ENCODE measurements around the gene MTRF1L.
"Not testable (repeated sequence)": the region's sequence is repeated elsewhere in the genome, so short reads cannot be mapped to it uniquely, and the experiment has no call there.

Gene MTRF1L

DNA sequence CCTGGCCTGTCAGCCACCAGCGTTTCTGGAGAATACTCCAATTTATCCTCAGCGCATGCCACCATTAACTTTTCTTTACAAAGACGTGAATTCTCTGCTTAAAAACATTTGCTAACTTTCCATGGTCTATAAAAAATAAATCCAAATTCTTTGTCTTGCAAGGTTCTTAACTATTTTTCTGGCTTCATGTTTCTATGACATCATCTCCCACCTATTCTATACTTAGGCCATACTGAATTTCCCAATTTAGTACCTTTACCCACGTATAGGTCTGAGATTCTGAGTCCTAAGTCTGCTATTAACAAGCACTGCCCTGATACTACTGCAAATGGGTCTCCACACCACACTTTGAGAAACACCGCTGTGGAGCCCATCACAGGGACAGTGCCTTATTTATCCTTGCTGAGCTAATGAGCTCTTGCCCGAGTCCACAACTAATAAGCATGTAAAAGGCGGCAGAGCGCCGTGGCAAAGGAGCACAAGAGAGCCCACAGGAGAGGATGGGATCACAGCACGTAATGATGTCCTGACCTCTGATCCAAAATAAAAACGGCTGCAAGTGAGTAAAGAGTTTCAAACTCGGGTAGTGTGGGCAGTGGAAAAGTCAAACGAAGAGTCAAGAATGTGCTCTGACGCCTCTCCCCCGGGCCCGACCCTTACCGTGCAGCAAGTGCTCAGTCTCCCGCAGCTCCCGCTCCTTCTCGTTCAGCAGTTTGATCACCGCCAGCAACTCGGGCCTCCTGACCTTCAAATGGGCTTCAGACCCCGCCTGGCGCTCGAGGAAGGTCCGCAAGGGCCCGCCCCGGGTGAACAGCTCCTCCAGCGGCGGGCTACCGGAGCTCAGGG lies 519 bp downstream of the MTRF1L start:
- no peak for DNase-seq

DNA sequence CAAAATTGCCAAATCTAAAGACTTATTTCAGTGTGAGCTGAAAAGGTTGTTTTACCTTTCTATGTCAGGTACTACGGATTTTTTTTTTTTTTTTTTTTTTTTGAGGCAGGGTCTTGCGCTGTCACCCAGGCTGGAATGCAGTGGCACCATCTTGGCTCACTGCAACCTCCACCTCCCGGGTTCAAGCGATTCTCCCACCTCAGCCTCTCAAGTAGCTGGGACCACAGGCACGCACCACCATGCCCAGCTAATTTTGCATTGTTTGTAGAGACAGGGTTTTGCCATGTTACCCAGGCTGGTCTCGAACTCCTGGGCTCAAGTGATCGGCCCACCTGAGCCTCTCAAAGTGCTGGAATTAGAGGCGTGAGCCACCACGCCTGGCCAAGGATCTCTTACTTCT lies 1.7 kb downstream of the MTRF1L start:
- DNase-seq: not testable (repeated sequence)

DNA sequence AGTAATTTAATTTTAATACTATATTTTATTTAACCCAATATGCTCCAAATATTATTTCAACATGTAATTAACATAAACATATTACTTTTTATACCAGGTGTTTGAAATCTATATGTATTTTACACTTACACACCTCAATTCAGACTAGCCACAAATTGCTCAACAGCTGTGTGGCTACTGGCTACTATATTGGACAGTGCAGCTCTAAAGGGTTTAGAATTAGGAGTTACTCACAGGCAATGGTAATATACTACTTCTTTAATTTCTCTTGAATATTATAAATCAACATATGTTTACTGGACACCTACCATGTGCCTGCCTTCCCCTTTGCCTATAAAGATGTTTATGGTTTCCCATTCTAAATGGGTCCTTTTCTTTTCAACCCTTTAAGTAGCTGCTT lies 2.3 kb downstream of the MTRF1L start:
- no peak for DNase-seq

DNA sequence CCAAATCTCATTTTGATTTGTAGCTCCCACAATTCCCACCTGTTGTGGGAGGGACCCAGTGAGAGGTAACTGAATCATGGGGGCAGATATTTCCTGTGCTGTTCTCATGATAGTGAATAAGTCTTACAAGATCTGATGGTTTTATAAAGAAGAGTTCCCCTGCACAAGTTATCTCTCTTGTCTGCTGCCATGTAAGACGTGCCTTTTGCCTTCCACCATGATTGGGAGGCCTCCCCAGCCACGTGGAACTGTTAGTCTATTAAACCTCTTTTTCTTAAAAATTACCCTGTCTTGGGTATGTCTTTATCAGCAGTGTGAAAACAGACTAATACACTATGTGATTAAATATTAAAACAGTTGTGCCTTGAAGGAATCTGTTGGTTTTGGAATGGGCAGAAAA lies 3.0 kb downstream of the MTRF1L start:
- DNase-seq: not testable (repeated sequence)

DNA sequence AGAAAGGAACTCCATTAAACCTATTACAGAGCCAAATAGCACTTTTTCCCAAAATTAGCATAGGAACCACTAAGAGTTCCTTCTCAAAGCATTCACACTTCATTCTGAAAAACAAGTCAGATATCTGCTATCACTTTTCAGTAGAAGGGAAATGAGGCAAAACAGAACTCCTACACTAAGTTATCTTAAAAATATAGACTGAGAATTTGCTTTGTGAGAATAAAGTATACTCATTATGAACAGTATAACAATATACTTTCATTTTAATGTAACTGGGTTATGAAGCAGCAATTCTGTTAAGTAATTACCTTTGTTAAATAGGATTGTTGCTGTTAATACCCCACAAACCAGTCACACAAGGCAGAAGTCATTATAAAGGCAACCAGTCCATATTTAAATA lies 8.7 kb downstream of the MTRF1L start:
- no peak for DNase-seq

DNA sequence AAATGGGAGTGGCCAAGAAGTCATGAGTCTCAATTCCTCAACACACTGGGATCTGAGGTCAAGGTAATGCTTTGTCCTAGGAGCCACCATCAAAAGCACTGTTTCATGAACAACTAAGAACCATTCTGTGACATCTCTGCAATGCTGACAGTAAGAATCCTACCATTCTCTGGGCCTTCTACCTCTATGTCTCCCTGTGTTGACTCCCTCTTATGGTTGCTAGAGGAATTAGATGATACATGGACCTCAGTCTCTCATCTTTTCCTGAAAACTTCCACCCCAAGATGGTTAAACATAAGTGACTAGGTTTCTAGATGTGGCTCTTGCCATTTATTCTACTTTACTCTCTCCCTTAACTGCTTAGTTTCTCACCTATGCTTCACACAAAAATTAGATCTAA lies 9.1 kb downstream of the MTRF1L start:
- no peak for DNase-seq

DNA sequence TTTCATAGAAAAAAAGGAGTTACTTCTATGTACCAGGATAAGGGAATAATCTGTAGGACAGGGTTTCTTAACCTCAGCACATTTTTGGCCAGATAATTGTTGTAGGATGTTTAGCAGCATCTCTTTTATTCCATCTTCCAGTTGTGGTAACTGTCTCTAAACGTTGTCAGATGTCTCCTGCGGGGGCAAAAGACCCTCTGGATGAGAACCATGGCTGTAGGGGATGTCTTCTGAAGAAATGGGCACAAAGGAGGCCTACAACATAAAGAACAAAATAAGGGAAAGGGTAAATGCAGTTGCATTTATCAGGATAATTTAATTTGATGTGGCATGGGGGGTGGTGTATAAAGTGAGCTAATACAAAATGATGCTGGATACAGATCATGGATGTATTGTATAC lies 15.5 kb downstream of the MTRF1L start:
- DNase-seq: no peak

DNA sequence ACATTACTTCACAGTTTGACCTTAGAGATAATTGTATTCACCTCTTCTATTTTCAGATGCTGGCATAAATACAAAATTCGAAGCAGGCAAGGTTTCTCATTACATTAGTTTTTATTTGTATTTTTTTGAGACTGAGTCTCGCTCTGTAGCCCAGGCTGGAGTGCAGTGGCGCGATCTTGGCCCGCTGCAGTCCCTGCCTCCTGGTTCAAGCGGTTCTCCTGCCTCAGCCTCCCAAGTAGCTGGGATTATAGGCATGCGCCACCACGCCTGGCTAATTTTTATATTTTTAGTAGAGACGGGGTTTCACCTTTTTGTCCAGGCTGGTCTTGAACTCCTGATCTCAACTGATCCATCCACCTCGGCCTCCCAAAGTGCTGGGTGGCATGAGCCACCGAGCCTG lies 17.2 kb downstream of the MTRF1L start:
- not testable (repeated sequence) for DNase-seq

DNA sequence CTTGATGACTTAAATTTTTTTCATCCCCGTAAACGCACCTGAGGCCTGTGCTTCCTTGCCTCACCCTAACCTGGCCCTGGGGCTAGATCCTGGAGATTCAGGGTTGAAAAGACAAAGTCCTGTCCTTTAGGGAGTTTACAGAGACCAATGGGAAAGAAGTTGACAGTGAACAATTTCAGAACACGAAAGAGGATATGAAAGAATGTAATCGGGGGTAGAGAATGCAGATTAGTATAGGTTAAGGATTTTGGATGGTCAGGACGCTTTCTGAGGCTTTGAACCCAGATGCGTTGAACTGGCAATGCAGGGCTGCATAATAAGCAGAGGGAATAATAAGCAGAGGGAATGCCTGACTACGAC lies 18.0 kb downstream of the MTRF1L start:
- DNase-seq: no peak

DNA sequence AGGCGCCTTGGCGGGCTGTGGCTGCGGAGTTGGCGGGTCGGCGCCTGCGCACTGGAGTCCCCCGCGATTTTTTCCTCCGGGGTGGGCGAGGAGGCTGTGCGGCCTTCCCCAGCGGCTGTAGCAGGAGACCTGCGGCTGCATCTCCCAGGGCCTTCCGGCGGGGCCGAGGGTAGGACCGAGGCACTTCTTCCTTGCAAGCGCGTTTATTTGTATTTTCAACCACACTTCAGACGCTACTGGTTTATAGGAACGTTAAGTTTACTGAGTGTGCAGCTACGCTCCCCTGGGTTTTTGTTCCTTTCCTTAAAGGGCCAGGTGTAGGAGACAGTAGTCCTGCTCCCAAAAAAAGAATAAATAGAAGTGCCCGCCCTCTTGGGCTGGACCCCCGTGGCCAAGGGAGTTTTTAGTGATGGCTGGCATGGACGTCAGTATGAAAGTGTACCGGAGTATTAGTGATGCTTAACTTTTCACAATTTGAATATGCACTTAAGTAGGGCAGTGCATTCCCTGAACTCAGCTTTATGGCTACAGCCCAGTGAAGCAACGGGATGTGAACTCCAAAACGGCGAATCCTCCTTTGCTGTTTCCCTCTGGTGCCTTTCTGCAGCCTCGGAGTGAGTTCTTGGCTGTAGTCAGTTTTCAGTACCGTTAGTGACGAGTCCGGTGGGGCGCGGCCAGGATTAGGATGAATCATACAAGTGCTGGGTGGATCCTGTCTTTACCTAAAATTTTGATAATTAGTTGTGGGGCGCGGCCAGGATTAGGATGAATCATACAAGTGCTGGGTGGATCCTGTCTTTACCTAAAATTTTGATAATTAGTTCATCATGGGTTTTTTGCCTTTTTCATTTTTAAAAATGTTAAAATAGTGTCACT lies 18.6 kb downstream of the MTRF1L start:
- DNase-seq: peak; percentile 51 to 93

DNA sequence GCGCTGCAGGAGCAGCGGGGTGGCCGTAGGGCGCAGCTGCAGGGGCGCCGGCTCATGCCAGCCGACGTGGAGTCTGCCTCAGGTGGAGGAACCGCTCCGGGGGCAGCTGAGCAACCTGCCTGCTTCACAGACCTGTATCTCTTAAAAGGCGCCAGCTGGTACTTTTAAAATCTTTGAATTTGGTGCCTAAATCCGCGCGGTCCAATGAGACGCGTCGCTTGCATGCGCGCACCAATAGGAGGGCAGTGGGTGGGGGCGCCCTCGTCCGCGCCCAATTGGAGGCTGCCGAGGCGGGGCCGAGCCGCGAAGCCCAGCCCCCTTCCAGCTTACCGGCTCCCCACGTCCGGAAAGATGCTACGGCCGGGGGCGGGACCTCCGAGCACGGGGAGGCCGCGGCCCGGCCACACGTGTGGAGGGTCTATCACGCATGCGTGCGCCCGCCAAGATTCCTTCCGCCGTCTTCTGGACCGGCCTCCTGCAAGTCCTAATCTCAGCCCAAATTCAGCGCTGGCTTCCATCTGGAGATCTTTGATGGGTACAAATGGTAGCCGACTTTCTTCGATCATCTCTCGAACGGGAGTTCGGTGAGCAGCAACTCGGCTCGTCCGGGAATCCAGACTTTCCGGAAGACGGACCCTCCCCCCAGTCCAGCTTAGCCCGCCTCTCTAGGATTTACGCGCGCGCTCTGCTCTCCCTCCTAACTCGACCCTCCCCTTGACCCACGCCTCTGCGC lies 19.4 kb downstream of the MTRF1L start, which contains the start of gene FBXO5:
TSS of gene FBXO5 (minus strand) at position 138 of the 733 bp plus-strand sequence. CDS start at position 56, 82 bp downstream.
- DNase-seq: peak; percentile 94 to 95

DNA sequence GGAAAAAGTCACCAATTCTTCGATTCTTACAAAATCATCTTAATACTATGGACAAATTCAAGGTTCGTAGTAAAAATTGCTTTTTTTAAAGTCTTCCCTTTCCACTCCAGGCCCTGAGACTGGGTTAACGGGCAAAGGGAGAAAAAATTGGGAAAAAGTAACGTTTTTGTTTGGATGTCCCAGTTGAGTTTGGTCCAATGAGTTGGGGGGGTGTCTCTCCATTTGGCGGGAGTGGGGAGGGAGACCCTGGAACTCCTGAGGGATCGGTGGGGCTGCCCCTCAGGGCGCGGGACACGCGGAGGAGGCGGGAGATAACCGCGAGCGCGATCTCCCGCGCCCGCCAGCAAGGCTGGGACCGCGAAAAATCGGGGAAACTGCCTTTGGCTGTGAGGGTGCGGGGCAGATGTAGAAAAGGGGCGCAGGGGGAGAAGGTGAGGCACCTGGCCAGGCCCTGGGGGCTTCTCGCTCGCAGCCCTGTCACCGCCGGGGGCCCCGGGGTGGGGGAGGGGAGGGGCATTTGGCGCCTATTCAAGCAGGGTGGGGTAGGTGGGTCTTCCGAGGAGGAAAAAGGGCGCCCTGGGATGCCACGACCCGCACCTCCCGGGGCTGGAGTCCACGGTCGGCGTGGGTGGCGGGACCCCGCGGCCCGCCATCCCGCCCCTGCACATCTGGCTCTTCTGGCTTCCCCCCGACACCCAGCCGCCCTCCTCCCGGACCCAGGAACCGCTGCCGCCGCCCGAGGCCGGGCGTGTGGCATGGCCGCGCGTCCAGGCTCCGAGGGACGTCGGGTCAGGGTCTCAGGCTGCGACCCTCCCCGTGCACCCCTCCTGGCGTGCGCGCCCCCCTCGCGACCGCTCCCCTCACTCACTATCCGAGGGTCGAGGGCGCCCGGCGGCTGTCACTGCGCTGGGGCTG lies 20.3 kb downstream of the MTRF1L start:
- peak; percentile 10 to 17 for DNase-seq

DNA sequence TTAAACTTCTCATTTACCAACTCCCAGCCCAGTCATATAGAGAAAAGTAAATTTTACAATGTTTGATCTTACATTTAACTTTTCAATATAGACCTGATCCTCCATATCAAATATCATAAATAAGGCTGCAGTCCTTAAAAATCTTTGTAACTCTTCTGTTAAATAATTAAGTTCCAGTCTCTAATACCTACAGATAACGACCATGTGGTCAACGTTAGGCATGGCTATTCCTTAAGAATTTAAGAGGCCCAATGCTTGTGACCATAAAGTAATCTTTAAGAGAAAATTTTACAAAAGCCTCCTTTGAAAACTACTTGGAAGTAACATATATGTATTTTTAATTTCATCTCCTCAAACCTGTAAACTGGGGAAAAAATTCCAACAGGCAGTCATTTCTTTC lies 21.3 kb downstream of the MTRF1L start:
- DNase-seq: no peak

DNA sequence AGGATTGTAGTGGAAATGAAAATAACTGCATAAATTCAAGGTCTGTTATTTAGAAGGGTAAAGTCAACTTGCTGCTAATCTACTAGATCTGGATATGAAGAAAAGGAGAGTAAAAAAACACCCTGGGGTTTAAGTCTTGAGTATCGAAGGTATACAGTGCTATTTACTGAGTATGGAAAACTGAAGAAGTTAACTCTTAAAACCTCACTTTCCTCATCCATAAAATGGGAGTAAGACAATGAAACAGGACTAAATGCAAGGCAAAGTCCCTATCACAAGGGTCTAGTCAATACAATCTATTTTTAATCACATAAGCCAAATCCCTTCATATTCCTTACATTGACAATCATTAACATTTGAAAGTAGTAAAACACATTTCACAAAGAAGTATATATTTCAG lies 21.9 kb downstream of the MTRF1L start:
- DNase-seq: no peak

DNA sequence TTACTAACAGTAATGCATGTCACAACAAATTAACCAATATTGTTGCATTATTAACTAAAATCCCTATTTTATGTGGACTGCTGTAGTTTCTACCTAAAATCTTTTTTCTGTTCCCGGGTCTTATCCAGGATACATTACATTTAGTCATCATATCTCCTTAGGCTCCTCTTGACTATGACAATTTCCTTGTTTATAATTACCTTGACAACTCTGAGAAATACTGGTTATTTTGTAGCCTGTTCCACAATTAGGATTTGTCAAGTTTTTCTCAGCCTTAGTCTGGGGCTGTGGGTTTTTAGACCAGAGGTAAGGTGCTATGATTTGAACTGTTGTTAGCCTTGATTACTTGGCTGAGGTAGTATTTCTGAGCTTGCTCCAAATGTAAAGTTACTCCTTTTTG lies 23.4 kb downstream of the MTRF1L start:
- no peak for DNase-seq

DNA sequence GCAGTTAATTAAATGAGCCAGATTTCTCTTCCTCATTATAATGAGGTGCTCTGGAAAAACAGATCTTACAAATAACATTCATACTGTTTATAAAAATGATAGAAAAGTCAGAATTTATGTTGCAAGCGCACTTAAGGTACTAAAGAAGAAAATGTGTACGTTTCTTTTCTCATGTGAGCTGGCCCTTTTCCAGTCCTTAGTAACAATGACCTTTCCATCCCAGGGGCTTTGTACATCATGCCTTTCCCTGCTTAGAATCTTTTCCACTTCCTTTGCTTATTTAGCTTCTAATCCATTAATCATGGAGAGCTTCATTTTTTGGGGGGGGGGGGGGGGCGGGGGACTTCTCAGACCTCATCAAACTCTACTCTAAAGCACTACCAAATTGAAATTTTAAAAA lies 24.5 kb downstream of the MTRF1L start:
- no peak for DNase-seq

DNA sequence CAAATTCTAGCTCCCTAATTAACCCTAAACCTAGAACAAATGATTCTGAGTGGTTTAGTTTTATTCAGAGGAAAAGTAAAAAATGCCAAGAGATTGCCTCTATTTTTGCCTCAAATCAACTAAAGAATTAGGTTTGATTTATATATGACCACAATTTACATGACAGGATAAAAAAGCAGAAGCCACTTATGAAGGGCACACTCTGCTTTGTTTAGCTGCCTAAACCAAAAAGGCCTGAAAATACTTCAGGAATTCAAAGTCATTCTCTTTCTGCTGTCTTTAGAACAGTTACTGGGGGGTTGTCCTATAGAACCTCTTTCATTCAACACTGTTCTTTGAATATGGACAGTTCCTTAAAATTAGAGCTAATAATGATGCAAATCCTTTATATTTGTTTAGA lies 25.0 kb downstream of the MTRF1L start:
- no peak for DNase-seq

DNA sequence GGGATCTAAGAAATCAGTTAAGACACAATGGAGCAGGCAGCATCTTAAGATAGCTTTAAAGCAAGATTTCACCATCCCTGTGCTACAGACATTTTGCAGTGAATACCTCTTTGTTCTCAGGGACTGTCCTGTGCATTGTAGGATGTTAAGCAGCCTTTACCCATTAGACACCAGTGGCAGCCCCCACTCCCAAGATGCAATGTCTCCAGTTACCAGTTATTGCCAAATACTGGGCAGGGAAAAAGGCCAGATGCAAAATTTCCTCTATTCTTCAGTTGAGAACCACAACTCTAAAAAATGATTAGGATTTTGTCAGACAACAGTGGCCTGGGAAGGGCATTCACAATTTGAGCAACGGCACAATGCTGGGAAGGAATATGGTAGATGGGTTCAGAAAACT lies 25.8 kb downstream of the MTRF1L start:
- no peak for DNase-seq

DNA sequence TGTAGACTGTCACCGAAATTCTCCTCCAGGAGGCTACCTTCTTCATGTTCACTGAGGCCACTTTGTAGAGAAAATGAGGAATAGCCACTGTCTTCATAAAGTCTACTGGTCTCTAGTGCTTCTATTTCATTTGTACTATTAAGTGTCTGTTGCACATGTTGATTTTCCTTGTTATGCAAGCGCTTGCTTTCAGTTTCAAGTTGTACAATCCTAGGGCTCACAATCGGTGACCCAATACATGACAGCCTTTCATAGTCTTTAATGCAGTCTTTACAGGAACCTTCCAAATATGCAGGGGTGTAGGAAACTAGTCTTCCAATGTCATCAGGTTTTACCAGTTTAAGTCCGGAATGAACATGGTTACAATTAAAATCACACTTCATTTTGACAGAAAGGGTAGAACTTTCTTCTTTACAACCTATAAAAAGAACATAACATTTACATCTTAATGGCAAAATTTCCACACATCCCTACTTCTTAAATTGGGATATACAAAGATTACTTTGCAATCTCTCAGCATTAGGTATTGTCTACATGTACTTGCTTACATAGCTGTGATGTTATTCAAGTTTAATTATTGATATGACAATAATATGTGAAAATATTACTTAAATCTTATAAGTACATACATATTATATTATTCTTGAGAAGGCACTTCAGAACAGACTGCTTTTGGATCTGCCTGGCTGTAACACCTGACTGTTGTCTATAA lies 27.1 kb downstream of the MTRF1L start:
- DNase-seq: no peak

DNA sequence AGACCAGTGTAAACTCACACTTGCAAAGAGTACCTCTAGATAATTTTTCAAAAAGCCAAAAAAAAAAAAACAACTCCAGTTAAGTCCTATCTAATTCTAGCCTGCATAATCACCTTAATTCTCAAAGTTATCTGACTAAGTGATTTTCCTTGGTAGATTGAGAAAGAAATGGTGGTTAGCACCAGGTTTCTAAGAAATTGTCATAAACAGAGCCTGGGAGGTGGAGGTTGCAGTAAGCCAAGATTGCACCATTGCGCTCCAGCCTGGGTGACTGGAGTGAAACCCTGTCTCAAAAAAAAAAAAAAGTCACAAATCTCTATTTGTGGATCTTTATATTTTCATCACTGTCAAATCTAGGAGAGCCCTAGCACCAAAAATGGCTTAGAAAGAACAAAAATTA lies 28.6 kb downstream of the MTRF1L start:
- DNase-seq: no peak

DNA sequence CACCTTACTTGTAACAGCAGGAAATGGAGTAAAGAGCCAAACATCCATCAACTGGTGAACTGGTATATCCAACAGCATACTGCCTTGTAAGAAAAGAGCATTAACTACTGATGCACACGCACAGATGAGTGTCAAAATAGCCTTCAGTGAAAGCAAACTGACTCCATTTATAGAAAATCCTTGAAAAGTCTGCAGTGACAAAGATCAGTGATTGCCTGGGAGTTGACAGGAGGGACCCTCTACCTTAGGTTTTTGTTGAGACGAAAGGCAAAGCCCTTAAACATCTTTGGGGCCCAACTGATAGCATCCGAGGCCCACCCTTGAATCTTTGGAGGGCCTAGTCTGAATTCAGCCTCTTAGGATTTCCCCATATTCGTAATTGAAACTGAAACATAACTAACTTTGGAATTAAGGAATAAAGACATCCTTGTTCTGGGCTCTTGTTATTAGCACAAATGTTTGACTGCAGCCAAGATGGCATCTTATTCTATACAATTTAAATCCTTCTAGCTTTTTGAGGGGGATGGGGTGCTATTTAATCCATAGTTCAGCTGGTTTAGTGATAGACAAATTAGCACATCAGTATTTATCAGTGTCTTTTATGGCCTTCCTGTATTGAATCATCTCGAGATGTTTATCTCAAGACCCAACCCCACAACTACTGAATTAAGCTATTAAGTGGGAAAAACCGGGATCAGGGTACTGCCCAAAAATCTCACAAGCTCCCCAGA lies 32.7 kb downstream of the MTRF1L start:
- no peak for DNase-seq
